Endothelial cell of umbilical vein (primary cell): Measurements from ENCODE around the gene LGR4. TPM values are rescaled to one million over a fixed set of nuclear protein-coding genes. Genes with fewer than 3 reads are reported as not detected.

Experiments
- BruUV-seq: library from RNA; stranded (reverse); fragments of 400-500 nt; replicated peaks from 2 replicates; lab custom pipeline; 2021; lab: Mats Ljungman, UMichigan
- CTCF ChIA-PET: fragments of 300-600, 350-600 bp; sonication (Branson Sonifier 250); formaldehyde crosslinking; loops from one replicate; lab custom pipeline; 2021; ENCODE audit warnings: antibody characterized with exemption, inconsistent platforms; lab: Charles Lee
- POLR2A ChIA-PET: fragments of 300-600, 350-600 bp; sonication (Branson Sonifier 250); formaldehyde crosslinking; loops from one replicate; lab custom pipeline; 2021; ENCODE audit warnings: antibody characterized with exemption, inconsistent platforms; lab: Charles Lee
- DNase-seq: peaks from one replicate; pipeline ENCODE4 v3.0.0-alpha.2; 2011; ENCODE audit warnings: low read depth, low spot score
- FAIRE-seq: peaks from 2 replicates; lab custom pipeline; 2011; peaks lifted over from hg19 to GRCh38; lab: Jason Lieb, UNC
- H2AFZ ChIP-seq: 2 replicates; pipeline ENCODE4 v1.6.0; 2012; ENCODE audit warnings: low read depth, low read length, control low read depth, inconsistent platforms
- H3K27ac ChIP-seq: 2 replicates; pipeline ENCODE4 v1.5.1; 2011; ENCODE audit warnings: low read depth, mild to moderate bottlenecking, control low read depth, low read length, moderate library complexity; ENCODE audit not compliant: insufficient read depth
- H3K27me3 ChIP-seq, 2 experiments: 2 replicates each; pipeline versions ENCODE4 v1.6.0 to v1.6.1; 2011; ENCODE audit warnings: low read length in 2 of 2, mixed read lengths in 1 of 2; ENCODE audit not compliant: control insufficient read depth in 2 of 2, insufficient read depth in 2 of 2
- H3K36me3 ChIP-seq, 2 experiments: 2 replicates in 1 of 2; 3 replicates in 1 of 2; pipeline ENCODE4 v1.5.1; 2011; ENCODE audit warnings: low read length in 2 of 2, mild to moderate bottlenecking in 1 of 2, moderate library complexity in 1 of 2; ENCODE audit not compliant: control insufficient read depth in 2 of 2, insufficient read depth in 2 of 2; ENCODE audit errors: extremely low read depth in 1 of 2
- H3K4me1 ChIP-seq: 3 replicates; pipeline ENCODE4 v1.5.1; 2011; ENCODE audit warnings: mild to moderate bottlenecking, low read length; ENCODE audit not compliant: control insufficient read depth, insufficient read depth; ENCODE audit errors: extremely low read depth
- H3K4me2 ChIP-seq: 2 replicates; pipeline ENCODE4 v1.6.1; 2011; ENCODE audit warnings: low read length, control low read depth, mixed read lengths; ENCODE audit not compliant: insufficient read depth
- H3K4me3 ChIP-seq, 3 experiments: fragments of 200-600 bp in 1 of 3; sonication (generic), shearing (Covaris generic) in 1 of 3; replicated peaks in 1 of 3; 2 replicates each; pipeline ENCODE4 v1.5.1; 2011 to 2016; ENCODE audit warnings: control low read depth in 3 of 3, low read length in 3 of 3, mild to moderate bottlenecking in 2 of 3, inconsistent platforms in 1 of 3, low read depth in 1 of 3, moderate library complexity in 1 of 3; ENCODE audit not compliant: insufficient read depth in 1 of 3
- H3K79me2 ChIP-seq: 2 replicates; pipeline ENCODE4 v1.6.0; 2012; ENCODE audit warnings: low read length, inconsistent platforms; ENCODE audit not compliant: control insufficient read depth, insufficient read depth
- H3K9ac ChIP-seq: replicated peaks from 2 replicates; pipeline ENCODE3; 2011; ENCODE audit warnings: low read length, control low read depth; ENCODE audit not compliant: insufficient read depth; ENCODE audit errors: extremely low read depth
- H3K9me1 ChIP-seq: replicated peaks from 3 replicates; pipeline ENCODE4 v1.6.0; 2011; ENCODE audit warnings: mild to moderate bottlenecking, low read length; ENCODE audit not compliant: control insufficient read depth, insufficient read depth; ENCODE audit errors: extremely low read depth
- H3K9me3 ChIP-seq: replicated peaks from 2 replicates; pipeline ENCODE4 v1.5.1; 2012; ENCODE audit warnings: low read length, inconsistent platforms; ENCODE audit not compliant: control insufficient read depth, insufficient read depth
- H4K20me1 ChIP-seq: replicated peaks from 2 replicates; pipeline ENCODE3; 2011; ENCODE audit warnings: mild to moderate bottlenecking, low read length; ENCODE audit not compliant: control insufficient read depth, insufficient read depth; ENCODE audit errors: extremely low read depth
- EZH2 ChIP-seq: IDR thresholded peaks from 2 replicates; pipeline ENCODE4 v1.6.1; 2012; ENCODE audit warnings: borderline replicate concordance, low read depth, mild to moderate bottlenecking, moderate library complexity, low read length, inconsistent platforms; ENCODE audit not compliant: severe bottlenecking
- FOS ChIP-seq: IDR thresholded peaks from 2 replicates; pipeline ENCODE4 v1.6.1; 2011; ENCODE audit warnings: mild to moderate bottlenecking, low read length, moderate library complexity, borderline replicate concordance; ENCODE audit not compliant: insufficient read depth
- GATA2 ChIP-seq: IDR thresholded peaks from 2 replicates; pipeline ENCODE4 v1.7.0; 2011; ENCODE audit warnings: low read depth, mild to moderate bottlenecking, moderate library complexity, mixed read lengths, low read length; ENCODE audit not compliant: insufficient read length, insufficient read depth
- JUN ChIP-seq: IDR thresholded peaks from 2 replicates; pipeline ENCODE4 v1.6.1; 2011; ENCODE audit warnings: borderline replicate concordance, low read depth; ENCODE audit not compliant: insufficient read length, insufficient read depth
- MYC ChIP-seq: IDR thresholded peaks from one replicate; pipeline ENCODE4 v1.6.1; 2011; ENCODE audit warnings: mild to moderate bottlenecking, low read depth, low read length
- POLR2A ChIP-seq: IDR thresholded peaks from 2 replicates; pipeline ENCODE4 v1.6.1; 2012; ENCODE audit warnings: low read depth, mild to moderate bottlenecking, control low read depth, low read length
- POLR2AphosphoS5 ChIP-seq: IDR thresholded peaks from 2 replicates; pipeline ENCODE4 v1.6.1; 2012; ENCODE audit warnings: low read depth, mild to moderate bottlenecking, control low read depth, low read length, moderate library complexity; ENCODE audit not compliant: insufficient read depth
- dilution Hi-C: fragments of 300-500 bp; cut with MboI; formaldehyde crosslinking; loops from one replicate; pipeline ENCODE4 v1.15.0; 2019; ENCODE audit warnings: low sequenced_read_pairs; ENCODE audit not compliant: extremely low pct_ligation_motif_present
- intact Hi-C: fragments of 100-400 bp; cut with micrococcal nuclease; formaldehyde crosslinking; loops from one replicate; pipeline ENCODE4 v1.10.0; 2022
- polyA plus RNA-seq, 4 experiments: library from polyadenylated mRNA; depleted of rRNA in 3 of 4; stranded (reverse) in 3 of 4; unstranded in 1 of 4; fragments of >200 nt; gene quantifications; 2 replicates each; pipeline versions ENCODE4 v1.2.1 to v1.2.3, GENCODE V29; 2011 to 2012; ENCODE audit warnings: missing spikeins in 1 of 4
- total RNA-seq: library from RNA; stranded (reverse); gene quantifications from 2 replicates; pipeline ENCODE4 v1.2.3, GENCODE V29; 2021
- TF ChIP-seq, protein P1 (sequence below): IDR thresholded peaks from 2 replicates; pipeline ENCODE4 v1.6.1; 2011; ENCODE audit not compliant: insufficient read depth, insufficient read length
- TF ChIP-seq, protein P2 (sequence below), 2 donors: IDR thresholded peaks; 1 replicate in 1 of 2; 2 replicates in 1 of 2; pipeline ENCODE4 v1.5.1; 2011; ENCODE audit warnings: low read length in 2 of 2, mild to moderate bottlenecking in 2 of 2, moderate library complexity in 2 of 2, control low read depth in 1 of 2, inconsistent platforms in 1 of 2, low read depth in 1 of 2; ENCODE audit not compliant: insufficient read depth in 1 of 2; ENCODE audit errors: extremely low read depth in 1 of 2

Gene LGR4
- total and polyA plus RNA-seq, 2 donors (not counting 3 experiments of a cell fraction or from before 2014, with no cell fraction given), result 1.3 to 3.1 TPM

GRCh38 chr11:27385245-27385644 is 87.3 kb downstream of the LGR4 start:
- BruUV-seq, result no TSS peak
- Histone ChIP-seq H3K4me2 (peak overlapping the region; percentile 21), H3K9ac (no peak overlapping the region), H3K9me1 (no peaks in the 10 kb centered on the region), H3K79me2 (no peaks in the 10 kb centered on the region), H3K27me3 (no peaks in the 10 kb centered on the region), H2AFZ (peak overlapping the region; percentile 62), H3K27ac (no peak overlapping the region), H3K9me3 (no peaks in the 10 kb centered on the region), H3K36me3 (no peaks in the 10 kb centered on the region), H3K4me1 (peaks cover 6% of the 10 kb centered on the region), H4K20me1 (no peaks in the 10 kb centered on the region), H3K4me3 (no peak overlapping the region)
- FAIRE-seq (no peak), DNase-seq (peak; percentile 14)
- intact Hi-C loops (no loop called here), dilution Hi-C loops (no loop called here)
- ChIA-PET CTCF (interaction anchor here (1.4 to 2.6 kb wide), 3 partner anchors 10 to 102 kb away, joined by 3 to 10 read pairs (median 7); no protein-coding TSS in a partner anchor), POLR2A (no interaction called here)
- no peak for TF ChIP-seq JUN
- no peak for TF ChIP-seq POLR2A
- no peak for TF ChIP-seq GATA2
- no peak for TF ChIP-seq FOS
- no peak for TF ChIP-seq EZH2
- TF ChIP-seq, protein P1, sequence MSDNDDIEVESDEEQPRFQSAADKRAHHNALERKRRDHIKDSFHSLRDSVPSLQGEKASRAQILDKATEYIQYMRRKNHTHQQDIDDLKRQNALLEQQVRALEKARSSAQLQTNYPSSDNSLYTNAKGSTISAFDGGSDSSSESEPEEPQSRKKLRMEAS, result no peak

- TF ChIP-seq POLR2AphosphoS5 (no peak), JUN (no peak), MYC (no peak), POLR2A (no peak)
- TF ChIP-seq, protein P2, sequence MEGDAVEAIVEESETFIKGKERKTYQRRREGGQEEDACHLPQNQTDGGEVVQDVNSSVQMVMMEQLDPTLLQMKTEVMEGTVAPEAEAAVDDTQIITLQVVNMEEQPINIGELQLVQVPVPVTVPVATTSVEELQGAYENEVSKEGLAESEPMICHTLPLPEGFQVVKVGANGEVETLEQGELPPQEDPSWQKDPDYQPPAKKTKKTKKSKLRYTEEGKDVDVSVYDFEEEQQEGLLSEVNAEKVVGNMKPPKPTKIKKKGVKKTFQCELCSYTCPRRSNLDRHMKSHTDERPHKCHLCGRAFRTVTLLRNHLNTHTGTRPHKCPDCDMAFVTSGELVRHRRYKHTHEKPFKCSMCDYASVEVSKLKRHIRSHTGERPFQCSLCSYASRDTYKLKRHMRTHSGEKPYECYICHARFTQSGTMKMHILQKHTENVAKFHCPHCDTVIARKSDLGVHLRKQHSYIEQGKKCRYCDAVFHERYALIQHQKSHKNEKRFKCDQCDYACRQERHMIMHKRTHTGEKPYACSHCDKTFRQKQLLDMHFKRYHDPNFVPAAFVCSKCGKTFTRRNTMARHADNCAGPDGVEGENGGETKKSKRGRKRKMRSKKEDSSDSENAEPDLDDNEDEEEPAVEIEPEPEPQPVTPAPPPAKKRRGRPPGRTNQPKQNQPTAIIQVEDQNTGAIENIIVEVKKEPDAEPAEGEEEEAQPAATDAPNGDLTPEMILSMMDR (IDR thresholded peaks at IDR 0.05; ENCODE audit: extremely low read depth in 1 of 2, insufficient read depth in 1 of 2, low read depth in 1 of 2, low read length in 2 of 2), result no peak
- dilution Hi-C loops, result no loop called here
- BruUV-seq, result no TSS peak
- Histone ChIP-seq H3K36me3 (no peaks in the 10 kb centered on the region), H2AFZ (no peak overlapping the region), H4K20me1 (no peaks in the 10 kb centered on the region), H3K4me2 (no peak overlapping the region), H3K4me3 (no peak overlapping the region), H3K9ac (no peak overlapping the region), H3K79me2 (no peaks in the 10 kb centered on the region), H3K27ac (no peak overlapping the region), H3K9me1 (no peaks in the 10 kb centered on the region), H3K27me3 (no peaks in the 10 kb centered on the region), H3K9me3 (no peaks in the 10 kb centered on the region), H3K4me1 (peaks cover 6% of the 10 kb centered on the region)
- ChIA-PET POLR2A (no interaction called here), CTCF (interaction anchor here (1.0 to 2.8 kb wide), 6 partner anchors 11 to 103 kb away, joined by 3 to 10 read pairs (median 6); no protein-coding TSS in a partner anchor)
- intact Hi-C loops, result no loop called here
- no peak for FAIRE-seq
- peak; percentile 5 for DNase-seq
These were observed 88.4 kb downstream of the LGR4 start for GRCh38 chr11:27384227-27384626.
